SK-N-SH (cell line): ENCODE data around the gene CBLIF. TPM values are rescaled to one million over a fixed set of nuclear protein-coding genes. Genes with fewer than 3 reads are reported as not detected.

Experiments
- CTCF ChIA-PET: fragments of 300-600, 350-600 bp; formaldehyde crosslinking; extraction: SDS; loops from one replicate; lab custom pipeline; 2021; lab: Yijun Ruan, JAX
- POLR2A ChIA-PET: fragments of 350-600 bp; sonication (Branson Sonifier 250); formaldehyde crosslinking; extraction: SDS; loops from one replicate; lab custom pipeline; 2020; ENCODE audit warnings: antibody characterized with exemption, inconsistent platforms; lab: Yijun Ruan, JAX
- DNase-seq: peaks from one replicate; pipeline ENCODE4 v3.0.0; 2012
- H2AFZ ChIP-seq: fragments of 200-600 bp; sonication (generic); 2 replicates; pipeline ENCODE4 v1.8.1; 2016; ENCODE audit warnings: antibody characterized with exemption, mild to moderate bottlenecking, low read depth
- H3F3A ChIP-seq: fragments of 200-600 bp; sonication (generic); replicated peaks from 2 replicates; pipeline ENCODE3; 2016; ENCODE audit warnings: antibody characterized with exemption, mild to moderate bottlenecking; ENCODE audit not compliant: insufficient read depth
- H3K27ac ChIP-seq, 2 experiments: fragments of 200-500 bp in 1 of 2; fragments of 200-600 bp in 1 of 2; sonication (Bioruptor generic) in 1 of 2; sonication (generic), shearing (Covaris generic) in 1 of 2; 2 replicates each; pipeline versions ENCODE4 v1.5.1 to v1.6.1; 2014 to 2016; ENCODE audit warnings: low read depth in 2 of 2, inconsistent platforms in 1 of 2, low read length in 1 of 2, mild to moderate bottlenecking in 1 of 2, mixed read lengths in 1 of 2
- H3K27me3 ChIP-seq: fragments of 200-600 bp; sonication (generic), shearing (Covaris generic); 2 replicates; pipeline ENCODE4 v1.6.1; 2016; ENCODE audit warnings: mixed run types; ENCODE audit not compliant: insufficient read depth
- H3K36me3 ChIP-seq, 2 experiments: fragments of 200-500 bp in 1 of 2; fragments of 200-600 bp in 1 of 2; sonication (Bioruptor generic) in 1 of 2; sonication (generic) in 1 of 2; replicated peaks in 1 of 2; 2 replicates each; pipeline versions ENCODE3 to v1.5.1; 2014 to 2016; ENCODE audit warnings: low read length in 1 of 2, mild to moderate bottlenecking in 1 of 2; ENCODE audit not compliant: insufficient read depth in 2 of 2, control insufficient read depth in 1 of 2
- H3K4me1 ChIP-seq, 2 experiments: fragments of 200-500 bp in 1 of 2; fragments of 200-600 bp in 1 of 2; sonication (Bioruptor generic) in 1 of 2; sonication (generic), shearing (Covaris generic) in 1 of 2; 2 replicates each; pipeline versions ENCODE4 v1.5.1 to v1.6.1; 2014 to 2016; ENCODE audit warnings: low read depth in 1 of 2, low read length in 1 of 2, mixed run types in 1 of 2; ENCODE audit not compliant: insufficient read depth in 2 of 2, control insufficient read depth in 1 of 2
- H3K4me2 ChIP-seq: fragments of 200-600 bp; sonication (generic), shearing (Covaris generic); 2 replicates; pipeline ENCODE4 v1.6.1; 2017; ENCODE audit warnings: mixed run types
- H3K4me3 ChIP-seq, 2 experiments: fragments of 200-500 bp in 1 of 2; fragments of 200-600 bp in 1 of 2; sonication (Bioruptor generic) in 1 of 2; sonication (generic), shearing (Covaris generic) in 1 of 2; 2 replicates each; pipeline versions ENCODE4 v1.5.1 to v1.8.1; 2014 to 2016; ENCODE audit warnings: low read depth in 2 of 2, inconsistent platforms in 1 of 2, low read length in 1 of 2, mild to moderate bottlenecking in 1 of 2, mixed read lengths in 1 of 2, moderate library complexity in 1 of 2
- H3K79me2 ChIP-seq: fragments of 200-600 bp; sonication (generic); 2 replicates; pipeline ENCODE4 v1.8.1; 2017; ENCODE audit warnings: mild to moderate bottlenecking; ENCODE audit not compliant: insufficient read depth
- H3K9ac ChIP-seq: fragments of 200-600 bp; sonication (generic); 2 replicates; pipeline ENCODE4 v1.6.1; 2017; ENCODE audit warnings: mixed run types
- H3K9me2 ChIP-seq: fragments of 200-600 bp; sonication (generic); 2 replicates; pipeline ENCODE4 v1.6.1; 2017; ENCODE audit warnings: mixed run types
- H3K9me3 ChIP-seq: fragments of 200-600 bp; sonication (generic); 2 replicates; pipeline ENCODE4 v1.6.1; 2017; ENCODE audit warnings: mixed run types, mild to moderate bottlenecking, moderate library complexity
- H4K20me1 ChIP-seq: fragments of 200-600 bp; sonication (generic); 2 replicates; pipeline ENCODE4 v1.6.1; 2017; ENCODE audit warnings: mild to moderate bottlenecking, mixed run types; ENCODE audit not compliant: insufficient read depth
- CHD2 ChIP-seq: fragments of 150-350 bp; IDR thresholded peaks from 2 replicates; pipeline ENCODE4 v1.6.1; 2018; ENCODE audit warnings: low read length; ENCODE audit not compliant: partially characterized antibody
- EZH2phosphoT487 ChIP-seq: fragments of 200-600 bp; sonication (generic); IDR thresholded peaks from 2 replicates; pipeline ENCODE4 v1.6.1; 2017; ENCODE audit warnings: low read depth, mixed run types, mild to moderate bottlenecking, antibody characterized with exemption, moderate library complexity, borderline replicate concordance
- FOSL2 ChIP-seq: IDR thresholded peaks from 2 replicates; pipeline ENCODE4 v1.4.0; 2012; ENCODE audit warnings: low read depth, mild to moderate bottlenecking, moderate library complexity, borderline replicate concordance
- FOXM1 ChIP-seq: IDR thresholded peaks from 2 replicates; pipeline ENCODE4 v1.4.0; 2012; ENCODE audit warnings: low read depth, mild to moderate bottlenecking
- IRF3 ChIP-seq: fragments of 150-350 bp; IDR thresholded peaks from 2 replicates; pipeline ENCODE4 v1.6.1; 2016; ENCODE audit warnings: mild to moderate bottlenecking, low read depth, low read length
- MAX ChIP-seq: IDR thresholded peaks from 2 replicates; pipeline ENCODE4 v1.4.0; 2012; ENCODE audit warnings: low read depth
- MEF2A ChIP-seq: IDR thresholded peaks from 2 replicates; pipeline ENCODE4 v1.4.0; 2012; ENCODE audit warnings: low read depth, borderline replicate concordance
- NRF1 ChIP-seq: IDR thresholded peaks from 2 replicates; pipeline ENCODE4 v1.6.1; 2012; ENCODE audit warnings: low read depth, mild to moderate bottlenecking, low read length
- POLR2AphosphoS5 ChIP-seq: IDR thresholded peaks from 2 replicates; pipeline ENCODE4 v1.6.1; 2012; ENCODE audit warnings: low read depth, low read length
- RAD21 ChIP-seq: IDR thresholded peaks from 2 replicates; pipeline ENCODE4 v1.6.1; 2012; ENCODE audit warnings: mild to moderate bottlenecking, low read length
- SIN3A ChIP-seq: IDR thresholded peaks from 2 replicates; pipeline ENCODE4 v1.6.1; 2012; ENCODE audit warnings: low read depth, mild to moderate bottlenecking, low read length, moderate library complexity, borderline replicate concordance
- TAF1 ChIP-seq: IDR thresholded peaks from 2 replicates; pipeline ENCODE4 v1.6.1; 2012; ENCODE audit warnings: low read depth, mild to moderate bottlenecking, low read length, moderate library complexity, borderline replicate concordance
- TEAD4 ChIP-seq: IDR thresholded peaks from 2 replicates; pipeline ENCODE4 v1.4.0; 2012; ENCODE audit warnings: mild to moderate bottlenecking, borderline replicate concordance; ENCODE audit not compliant: insufficient read depth
- WGBS: methylation state at CpG from one replicate; pipeline ENCODE4 v1.1.6; 2017; ENCODE audit warnings: low lambda C conversion rate; 5-methylcytosine and 5-hydroxymethylcytosine counted together
- polyA plus RNA-seq, 3 experiments: library from polyadenylated mRNA; depleted of rRNA; stranded (reverse); fragments of >200 nt; gene quantifications; 2 replicates each; pipeline ENCODE4 v1.2.3, GENCODE V29; 2012
- TF ChIP-seq, protein P1 (sequence below): IDR thresholded peaks from 2 replicates; pipeline ENCODE4; 2012
- TF ChIP-seq, protein P2 (sequence below): IDR thresholded peaks from 2 replicates; pipeline ENCODE4 v1.4.0; 2012; ENCODE audit warnings: low read depth, borderline replicate concordance
- TF ChIP-seq, protein P3 (sequence below): IDR thresholded peaks from 2 replicates; pipeline ENCODE4 v1.6.1; 2012; ENCODE audit warnings: mild to moderate bottlenecking, low read depth, low read length, moderate library complexity

Gene CBLIF
- polyA plus RNA-seq, 1 of the 3 experiments (the other 2 are of a cell fraction) = not detected

DNA sequence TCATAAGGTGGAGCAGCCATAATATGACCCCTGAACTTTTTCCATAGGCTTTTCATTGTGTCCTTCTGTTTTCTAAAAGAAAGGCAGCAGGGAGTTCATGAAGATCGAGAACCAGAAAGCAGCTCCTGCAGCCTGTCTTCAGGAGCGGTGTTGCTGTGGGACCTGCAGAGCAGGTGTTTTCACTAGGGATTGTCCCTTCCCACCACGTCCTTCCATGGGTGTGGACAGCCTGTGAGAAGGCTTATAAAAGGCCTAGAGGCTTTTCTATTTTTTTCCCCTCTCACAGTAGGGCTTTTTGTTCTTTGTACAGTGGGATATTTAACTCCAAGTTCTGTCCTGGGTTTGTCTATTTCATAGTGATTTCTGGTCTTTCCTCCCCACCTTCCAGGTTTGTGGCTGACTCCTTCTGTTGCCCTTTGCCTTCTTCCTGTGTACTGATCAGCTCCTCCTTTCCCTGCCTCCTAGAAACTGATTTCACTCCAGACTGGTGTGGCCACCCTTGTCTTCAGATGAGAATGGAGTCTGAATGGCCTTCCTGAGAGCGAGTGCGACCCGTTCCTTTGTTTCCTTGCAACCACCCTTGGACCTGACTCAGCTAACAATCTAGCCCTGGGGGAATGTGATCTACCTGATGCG is 44.8 kb downstream of the CBLIF start:
- Histone ChIP-seq H3K27ac (no peak overlapping the region), H3K4me3 (no peak overlapping the region), H3K27me3 (no peaks in the 10 kb centered on the region), H3K4me2 (no peak overlapping the region), H3K9me3 (no peaks in the 10 kb centered on the region), H4K20me1 (no peaks in the 10 kb centered on the region), H3K4me1 (no peaks in the 10 kb centered on the region), H3K9me2 (no peaks in the 10 kb centered on the region), H3K36me3 (peaks cover 48% of the 10 kb centered on the region in 2 experiments), H3K79me2 (no peaks in the 10 kb centered on the region), H2AFZ (no peak overlapping the region), H3F3A (peaks cover 25% of the 10 kb centered on the region), H3K9ac (no peak overlapping the region)
- POLR2A ChIA-PET = no interaction called here
- CTCF ChIA-PET = interaction anchor here (1.4 to 7.2 kb wide), 5 partner anchors 9 to 104 kb away, joined by 4 to 88 read pairs (median 6); partner anchors contain the start of gene STX3
- DNase-seq = no peak
- WGBS = 86% methylated on average over 7 of the region's 7 CpGs
- TF ChIP-seq POLR2AphosphoS5 = no peak
- no peak for TF ChIP-seq FOSL2
- no peak for TF ChIP-seq TEAD4
- TF ChIP-seq NRF1 = no peak
- no peak for TF ChIP-seq MAX
- TF ChIP-seq, protein P1, sequence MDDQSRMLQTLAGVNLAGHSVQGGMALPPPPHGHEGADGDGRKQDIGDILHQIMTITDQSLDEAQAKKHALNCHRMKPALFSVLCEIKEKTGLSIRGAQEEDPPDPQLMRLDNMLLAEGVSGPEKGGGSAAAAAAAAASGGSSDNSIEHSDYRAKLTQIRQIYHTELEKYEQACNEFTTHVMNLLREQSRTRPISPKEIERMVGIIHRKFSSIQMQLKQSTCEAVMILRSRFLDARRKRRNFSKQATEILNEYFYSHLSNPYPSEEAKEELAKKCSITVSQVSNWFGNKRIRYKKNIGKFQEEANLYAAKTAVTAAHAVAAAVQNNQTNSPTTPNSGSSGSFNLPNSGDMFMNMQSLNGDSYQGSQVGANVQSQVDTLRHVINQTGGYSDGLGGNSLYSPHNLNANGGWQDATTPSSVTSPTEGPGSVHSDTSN = no peak
- no peak for TF ChIP-seq FOXM1
- TF ChIP-seq TAF1 = no peak

- no peak overlapping the region for H3K4me2 ChIP-seq
- no peaks in the 10 kb centered on the region for H3K4me1 ChIP-seq
- no peak overlapping the region for H3K9ac ChIP-seq
- TF ChIP-seq MEF2A (no peak), CHD2 (no peak), FOXM1 (no peak), IRF3 (no peak), TAF1 (no peak), POLR2AphosphoS5 (no peak), SIN3A (no peak), EZH2phosphoT487 (no peak), RAD21 (no peak)
- TF ChIP-seq, protein P2, sequence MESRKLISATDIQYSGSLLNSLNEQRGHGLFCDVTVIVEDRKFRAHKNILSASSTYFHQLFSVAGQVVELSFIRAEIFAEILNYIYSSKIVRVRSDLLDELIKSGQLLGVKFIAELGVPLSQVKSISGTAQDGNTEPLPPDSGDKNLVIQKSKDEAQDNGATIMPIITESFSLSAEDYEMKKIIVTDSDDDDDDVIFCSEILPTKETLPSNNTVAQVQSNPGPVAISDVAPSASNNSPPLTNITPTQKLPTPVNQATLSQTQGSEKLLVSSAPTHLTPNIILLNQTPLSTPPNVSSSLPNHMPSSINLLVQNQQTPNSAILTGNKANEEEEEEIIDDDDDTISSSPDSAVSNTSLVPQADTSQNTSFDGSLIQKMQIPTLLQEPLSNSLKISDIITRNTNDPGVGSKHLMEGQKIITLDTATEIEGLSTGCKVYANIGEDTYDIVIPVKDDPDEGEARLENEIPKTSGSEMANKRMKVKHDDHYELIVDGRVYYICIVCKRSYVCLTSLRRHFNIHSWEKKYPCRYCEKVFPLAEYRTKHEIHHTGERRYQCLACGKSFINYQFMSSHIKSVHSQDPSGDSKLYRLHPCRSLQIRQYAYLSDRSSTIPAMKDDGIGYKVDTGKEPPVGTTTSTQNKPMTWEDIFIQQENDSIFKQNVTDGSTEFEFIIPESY = no peak
- TF ChIP-seq, protein P1 = no peak
- TF ChIP-seq, protein P3, sequence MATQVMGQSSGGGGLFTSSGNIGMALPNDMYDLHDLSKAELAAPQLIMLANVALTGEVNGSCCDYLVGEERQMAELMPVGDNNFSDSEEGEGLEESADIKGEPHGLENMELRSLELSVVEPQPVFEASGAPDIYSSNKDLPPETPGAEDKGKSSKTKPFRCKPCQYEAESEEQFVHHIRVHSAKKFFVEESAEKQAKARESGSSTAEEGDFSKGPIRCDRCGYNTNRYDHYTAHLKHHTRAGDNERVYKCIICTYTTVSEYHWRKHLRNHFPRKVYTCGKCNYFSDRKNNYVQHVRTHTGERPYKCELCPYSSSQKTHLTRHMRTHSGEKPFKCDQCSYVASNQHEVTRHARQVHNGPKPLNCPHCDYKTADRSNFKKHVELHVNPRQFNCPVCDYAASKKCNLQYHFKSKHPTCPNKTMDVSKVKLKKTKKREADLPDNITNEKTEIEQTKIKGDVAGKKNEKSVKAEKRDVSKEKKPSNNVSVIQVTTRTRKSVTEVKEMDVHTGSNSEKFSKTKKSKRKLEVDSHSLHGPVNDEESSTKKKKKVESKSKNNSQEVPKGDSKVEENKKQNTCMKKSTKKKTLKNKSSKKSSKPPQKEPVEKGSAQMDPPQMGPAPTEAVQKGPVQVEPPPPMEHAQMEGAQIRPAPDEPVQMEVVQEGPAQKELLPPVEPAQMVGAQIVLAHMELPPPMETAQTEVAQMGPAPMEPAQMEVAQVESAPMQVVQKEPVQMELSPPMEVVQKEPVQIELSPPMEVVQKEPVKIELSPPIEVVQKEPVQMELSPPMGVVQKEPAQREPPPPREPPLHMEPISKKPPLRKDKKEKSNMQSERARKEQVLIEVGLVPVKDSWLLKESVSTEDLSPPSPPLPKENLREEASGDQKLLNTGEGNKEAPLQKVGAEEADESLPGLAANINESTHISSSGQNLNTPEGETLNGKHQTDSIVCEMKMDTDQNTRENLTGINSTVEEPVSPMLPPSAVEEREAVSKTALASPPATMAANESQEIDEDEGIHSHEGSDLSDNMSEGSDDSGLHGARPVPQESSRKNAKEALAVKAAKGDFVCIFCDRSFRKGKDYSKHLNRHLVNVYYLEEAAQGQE = no peak
- peaks cover 4% of the 10 kb centered on the region for H3F3A ChIP-seq
- ChIA-PET POLR2A (no interaction called here), CTCF (interaction anchor here (3.4 kb wide), 1 partner anchor 40 kb away, joined by 20 read pairs; the partner anchor contains the start of gene STX3)
- 78% methylated on average over 3 of the region's 3 CpGs for WGBS
- H3K79me2 ChIP-seq = peaks cover 10% of the 10 kb centered on the region; the same call in 1 of the 2 replicates
- H3K9me3 ChIP-seq = no peaks in the 10 kb centered on the region
- no peak overlapping the region for H2AFZ ChIP-seq
- no peak overlapping the region for H3K27ac ChIP-seq
- no peaks in the 10 kb centered on the region for H4K20me1 ChIP-seq
- no peak for DNase-seq
- peaks cover 48 to 56% of the 10 kb centered on the region in 2 experiments for H3K36me3 ChIP-seq
- H3K4me3 ChIP-seq = no peak overlapping the region
- H3K27me3 ChIP-seq = no peaks in the 10 kb centered on the region
- no peaks in the 10 kb centered on the region for H3K9me2 ChIP-seq
Observed at GRCh38 chr11:59794417-59794816, 50.9 kb downstream of the CBLIF start.
